Rectal smooth muscle tissue (tissue), 1 donor: ENCODE measurements around the gene DHRS7B.

Experiments used
- H3K27ac ChIP-seq: one replicate; pipeline ENCODE4 v1.7.0; 2013; ENCODE audit warnings: low read depth, low read length, inconsistent platforms
- H3K27me3 ChIP-seq: one replicate; pipeline ENCODE4 v1.7.0; 2013; ENCODE audit warnings: low read length; ENCODE audit not compliant: control insufficient read depth, insufficient read depth
- H3K36me3 ChIP-seq: one replicate; pipeline ENCODE4 v1.7.0; 2013; ENCODE audit warnings: low read length; ENCODE audit not compliant: control insufficient read depth, insufficient read depth
- H3K4me1 ChIP-seq: one replicate; pipeline ENCODE4 v1.7.0; 2013; ENCODE audit warnings: low read length; ENCODE audit not compliant: control insufficient read depth, insufficient read depth
- H3K4me3 ChIP-seq: one replicate; pipeline ENCODE4 v1.7.0; 2013; ENCODE audit warnings: low read length
- H3K9ac ChIP-seq: one replicate; pipeline ENCODE4 v1.7.0; 2013; ENCODE audit warnings: low read length

DHRS7B gene

GRCh38 chr17:21210411-21211076 is 83.8 kb downstream of the DHRS7B start:
- Histone ChIP-seq H3K9ac (no peak overlapping the region), H3K27me3 (no peaks in the 10 kb centered on the region), H3K4me3 (peak overlapping the region; percentile 0), H3K27ac (no peak overlapping the region), H3K36me3 (peaks cover 6% of the 10 kb centered on the region), H3K4me1 (peaks cover 27% of the 10 kb centered on the region)

GRCh38 chr17:21211825-21212479 is 85.2 kb downstream of the DHRS7B start:
- Histone ChIP-seq H3K4me1 (peaks cover 27% of the 10 kb centered on the region), H3K4me3 (peak overlapping the region; percentile 33), H3K27ac (no peak overlapping the region), H3K36me3 (peaks cover 4% of the 10 kb centered on the region), H3K27me3 (no peaks in the 10 kb centered on the region), H3K9ac (no peak overlapping the region)

GRCh38 chr17:21212826-21213637 is 86.3 kb downstream of the DHRS7B start:
- H3K27ac ChIP-seq: peak overlapping the region; percentile 96
- peaks cover 27% of the 10 kb centered on the region for H3K4me1 ChIP-seq
- H3K27me3 ChIP-seq: no peaks in the 10 kb centered on the region
- peak overlapping the region; percentile 79 for H3K4me3 ChIP-seq
- peak overlapping the region; percentile 43 for H3K9ac ChIP-seq
- H3K36me3 ChIP-seq: peaks cover 4% of the 10 kb centered on the region

- Histone ChIP-seq H3K4me3 (peak overlapping the region; percentile 79), H3K9ac (peak overlapping the region; percentile 43), H3K27ac (peak overlapping the region; percentile 96), H3K36me3 (peaks cover 4% of the 10 kb centered on the region), H3K27me3 (no peaks in the 10 kb centered on the region), H3K4me1 (peaks cover 27% of the 10 kb centered on the region)
Measured at GRCh38 chr17:21213638-21214014, 86.9 kb downstream of the DHRS7B start.

- H3K36me3 ChIP-seq: peaks cover 4% of the 10 kb centered on the region
- H3K4me1 ChIP-seq: peaks cover 27% of the 10 kb centered on the region
- peak within 1 kb of the TSS; percentile 79 for H3K4me3 ChIP-seq
- H3K27me3 ChIP-seq: no peaks in the 10 kb centered on the region
- H3K27ac ChIP-seq: peak within 1 kb of the TSS; percentile 96
- H3K9ac ChIP-seq: peak within 1 kb of the TSS; percentile 54
Measured at GRCh38 chr17:21214015-21214776, 87.4 kb downstream of the DHRS7B start, which contains the start of gene TMEM11. TSS of gene TMEM11 (minus strand) at chr17:21214161. CDS start at chr17:21214152, 9 bp downstream.

GRCh38 chr17:21214777-21215541 is 88.2 kb downstream of the DHRS7B start:
- peaks cover 4% of the 10 kb centered on the region for H3K36me3 ChIP-seq
- no peaks in the 10 kb centered on the region for H3K27me3 ChIP-seq
- H3K4me3 ChIP-seq: peak overlapping the region; percentile 79
- peak overlapping the region; percentile 96 for H3K27ac ChIP-seq
- H3K4me1 ChIP-seq: peaks cover 27% of the 10 kb centered on the region
- peak overlapping the region; percentile 54 for H3K9ac ChIP-seq

GRCh38 chr17:21215935-21216334 is 89.2 kb downstream of the DHRS7B start:
- no peaks in the 10 kb centered on the region for H3K27me3 ChIP-seq
- no peaks in the 10 kb centered on the region for H3K36me3 ChIP-seq
- no peak overlapping the region for H3K4me3 ChIP-seq
- H3K4me1 ChIP-seq: peaks cover 27% of the 10 kb centered on the region
- H3K27ac ChIP-seq: no peak overlapping the region
- H3K9ac ChIP-seq: no peak overlapping the region

GRCh38 chr17:21217346-21217745 is 90.6 kb downstream of the DHRS7B start:
- Histone ChIP-seq H3K27me3 (no peaks in the 10 kb centered on the region), H3K4me3 (no peak overlapping the region), H3K36me3 (no peaks in the 10 kb centered on the region), H3K4me1 (peaks cover 16% of the 10 kb centered on the region), H3K9ac (no peak overlapping the region), H3K27ac (no peak overlapping the region)

GRCh38 chr17:21218101-21218500 is 91.3 kb downstream of the DHRS7B start:
- H3K4me3 ChIP-seq: no peak overlapping the region
- no peaks in the 10 kb centered on the region for H3K27me3 ChIP-seq
- no peaks in the 10 kb centered on the region for H3K36me3 ChIP-seq
- H3K4me1 ChIP-seq: peaks cover 10% of the 10 kb centered on the region
- no peak overlapping the region for H3K27ac ChIP-seq
- H3K9ac ChIP-seq: no peak overlapping the region

GRCh38 chr17:21218831-21219380 is 92.1 kb downstream of the DHRS7B start:
- H3K4me3 ChIP-seq: no peak overlapping the region

GRCh38 chr17:21223086-21223485 is 96.3 kb downstream of the DHRS7B start:
- no peak overlapping the region for H3K4me3 ChIP-seq
- no peak overlapping the region for H3K27ac ChIP-seq
- H3K9ac ChIP-seq: no peak overlapping the region
- H3K27me3 ChIP-seq: no peaks in the 10 kb centered on the region
- H3K36me3 ChIP-seq: no peaks in the 10 kb centered on the region
- H3K4me1 ChIP-seq: no peaks in the 10 kb centered on the region

More at GRCh38 chr17:21218831-21219380, 92.1 kb downstream of the DHRS7B start:
- Histone ChIP-seq H3K4me1 (peaks cover 8% of the 10 kb centered on the region), H3K9ac (no peak overlapping the region), H3K27ac (no peak overlapping the region), H3K27me3 (no peaks in the 10 kb centered on the region), H3K36me3 (no peaks in the 10 kb centered on the region)
